ENCODE measurements around the gene EML4. TPM values are rescaled to one million over a fixed set of nuclear protein-coding genes. Genes with fewer than 3 reads are reported as not detected.

Gene EML4
- total RNA-seq, 1 experiment from 2014 or later = 107 TPM

DNA sequence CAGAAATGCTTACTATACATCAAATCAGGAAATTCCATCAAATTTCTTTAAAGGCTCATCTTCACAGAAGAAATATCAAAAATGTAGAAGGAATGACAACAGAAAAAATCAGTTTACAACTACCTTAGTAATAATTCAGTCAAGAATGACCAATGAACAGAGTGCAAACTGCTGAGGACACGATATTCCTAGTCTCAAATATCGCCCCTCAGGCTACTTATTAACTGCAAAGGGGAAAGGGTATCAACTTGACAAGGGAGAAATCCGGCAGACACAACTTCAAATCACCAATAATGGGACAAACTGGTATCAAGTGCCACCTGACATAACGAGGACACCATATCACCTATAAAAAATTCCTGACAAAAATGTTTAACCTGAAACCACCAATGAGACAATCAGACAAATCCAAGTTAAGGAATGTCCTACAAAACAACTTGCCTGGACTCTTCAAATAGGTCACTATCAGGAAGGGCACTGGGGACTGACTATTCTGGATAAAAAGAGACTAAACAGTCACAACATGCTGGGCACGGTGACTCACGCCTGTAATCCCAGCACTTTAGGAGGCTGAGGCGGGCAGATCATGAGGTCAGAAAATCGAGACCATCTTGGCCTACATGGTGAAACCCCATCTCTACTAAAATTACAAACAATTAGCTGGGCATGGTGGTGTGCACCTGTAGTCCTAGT is 179.1 kb downstream of the EML4 start:
- intact Hi-C loops (cut with micrococcal nuclease; ENCODE audit: unreplicated experiment) = no loop called here
- BruUV-seq (replicated peaks) = no TSS peak

DNA sequence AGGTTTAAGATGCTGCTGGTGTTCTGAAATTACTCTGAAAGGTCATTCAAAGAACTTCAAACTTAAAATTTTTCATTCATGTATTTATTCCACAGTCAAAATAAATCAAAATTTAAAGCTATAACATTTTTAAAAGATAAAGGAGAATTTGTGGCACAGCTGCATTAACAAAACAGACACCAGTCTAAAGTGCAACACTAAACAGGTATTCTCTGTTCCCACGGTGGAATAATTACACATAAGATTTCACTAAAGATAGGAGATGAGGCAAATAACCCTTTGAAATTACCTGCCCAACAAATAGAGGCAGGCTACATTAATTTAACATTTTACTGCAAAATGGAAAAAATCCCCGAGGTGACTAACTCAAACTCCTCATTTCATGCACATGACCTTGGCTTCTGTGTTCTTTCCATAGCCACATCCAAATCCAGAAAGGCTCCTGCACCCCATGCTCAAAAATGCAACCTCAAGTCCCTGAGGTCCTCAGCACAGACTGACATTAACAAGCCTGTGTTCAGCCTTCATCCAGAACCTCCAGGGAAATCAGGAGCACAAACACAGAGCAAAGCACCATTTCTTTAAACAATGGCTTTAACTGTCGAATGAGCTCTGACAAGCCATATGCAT is 181.4 kb downstream of the EML4 start:
- Histone ChIP-seq H3K27me3 (ENCODE audit: control insufficient read depth, insufficient read depth, low read length) (no peaks in the 10 kb centered on the region), H3K27ac (ENCODE audit: low read length) (no peak overlapping the region), H3K36me3 (ENCODE audit: control insufficient read depth, insufficient read depth, low read length) (0 out of 2 replicates have a peak, but pooled peaks cover 5% of the 10 kb centered on the region), H3K4me3 (ENCODE audit: low read depth in 2 of 2, low read length in 2 of 2) (no peak overlapping the region), H3K9me3 (ENCODE audit: control insufficient read depth, insufficient read depth, low read depth, low read length) (no peaks in the 10 kb centered on the region), H3K4me1 (ENCODE audit: control insufficient read depth, insufficient read depth, low read length) (no peaks in the 10 kb centered on the region)
- DNase-seq (ENCODE audit: low read depth, low spot score) (no peak), ATAC-seq (no peak)
- BruUV-seq (replicated peaks) = TSS peak; percentile 34
- intact Hi-C loops (cut with micrococcal nuclease; ENCODE audit: unreplicated experiment) = no loop called here
- in situ Hi-C loops (cut with HindIII; ENCODE audit: low pct_unique_long_range_greater_than_20kb, low sequenced_read_pairs) = no loop called here
- ChIA-PET POLR2A (no interaction called here), CTCF (no interaction called here)
- TF ChIP-seq, protein P1, sequence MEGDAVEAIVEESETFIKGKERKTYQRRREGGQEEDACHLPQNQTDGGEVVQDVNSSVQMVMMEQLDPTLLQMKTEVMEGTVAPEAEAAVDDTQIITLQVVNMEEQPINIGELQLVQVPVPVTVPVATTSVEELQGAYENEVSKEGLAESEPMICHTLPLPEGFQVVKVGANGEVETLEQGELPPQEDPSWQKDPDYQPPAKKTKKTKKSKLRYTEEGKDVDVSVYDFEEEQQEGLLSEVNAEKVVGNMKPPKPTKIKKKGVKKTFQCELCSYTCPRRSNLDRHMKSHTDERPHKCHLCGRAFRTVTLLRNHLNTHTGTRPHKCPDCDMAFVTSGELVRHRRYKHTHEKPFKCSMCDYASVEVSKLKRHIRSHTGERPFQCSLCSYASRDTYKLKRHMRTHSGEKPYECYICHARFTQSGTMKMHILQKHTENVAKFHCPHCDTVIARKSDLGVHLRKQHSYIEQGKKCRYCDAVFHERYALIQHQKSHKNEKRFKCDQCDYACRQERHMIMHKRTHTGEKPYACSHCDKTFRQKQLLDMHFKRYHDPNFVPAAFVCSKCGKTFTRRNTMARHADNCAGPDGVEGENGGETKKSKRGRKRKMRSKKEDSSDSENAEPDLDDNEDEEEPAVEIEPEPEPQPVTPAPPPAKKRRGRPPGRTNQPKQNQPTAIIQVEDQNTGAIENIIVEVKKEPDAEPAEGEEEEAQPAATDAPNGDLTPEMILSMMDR (IDR thresholded peaks at IDR 0.05) = no peak
- TF ChIP-seq TCF7L2 (IDR thresholded peaks at IDR 0.05; ENCODE audit: low read depth, low read length) (no peak), SIN3A (IDR thresholded peaks at IDR 0.05; ENCODE audit: borderline replicate concordance, insufficient read depth, low read depth, low read length) (no peak), POLR2AphosphoS5 (IDR thresholded peaks at IDR 0.05; ENCODE audit: low read depth, low read length) (no peak)
- TF ChIP-seq, protein P2, sequence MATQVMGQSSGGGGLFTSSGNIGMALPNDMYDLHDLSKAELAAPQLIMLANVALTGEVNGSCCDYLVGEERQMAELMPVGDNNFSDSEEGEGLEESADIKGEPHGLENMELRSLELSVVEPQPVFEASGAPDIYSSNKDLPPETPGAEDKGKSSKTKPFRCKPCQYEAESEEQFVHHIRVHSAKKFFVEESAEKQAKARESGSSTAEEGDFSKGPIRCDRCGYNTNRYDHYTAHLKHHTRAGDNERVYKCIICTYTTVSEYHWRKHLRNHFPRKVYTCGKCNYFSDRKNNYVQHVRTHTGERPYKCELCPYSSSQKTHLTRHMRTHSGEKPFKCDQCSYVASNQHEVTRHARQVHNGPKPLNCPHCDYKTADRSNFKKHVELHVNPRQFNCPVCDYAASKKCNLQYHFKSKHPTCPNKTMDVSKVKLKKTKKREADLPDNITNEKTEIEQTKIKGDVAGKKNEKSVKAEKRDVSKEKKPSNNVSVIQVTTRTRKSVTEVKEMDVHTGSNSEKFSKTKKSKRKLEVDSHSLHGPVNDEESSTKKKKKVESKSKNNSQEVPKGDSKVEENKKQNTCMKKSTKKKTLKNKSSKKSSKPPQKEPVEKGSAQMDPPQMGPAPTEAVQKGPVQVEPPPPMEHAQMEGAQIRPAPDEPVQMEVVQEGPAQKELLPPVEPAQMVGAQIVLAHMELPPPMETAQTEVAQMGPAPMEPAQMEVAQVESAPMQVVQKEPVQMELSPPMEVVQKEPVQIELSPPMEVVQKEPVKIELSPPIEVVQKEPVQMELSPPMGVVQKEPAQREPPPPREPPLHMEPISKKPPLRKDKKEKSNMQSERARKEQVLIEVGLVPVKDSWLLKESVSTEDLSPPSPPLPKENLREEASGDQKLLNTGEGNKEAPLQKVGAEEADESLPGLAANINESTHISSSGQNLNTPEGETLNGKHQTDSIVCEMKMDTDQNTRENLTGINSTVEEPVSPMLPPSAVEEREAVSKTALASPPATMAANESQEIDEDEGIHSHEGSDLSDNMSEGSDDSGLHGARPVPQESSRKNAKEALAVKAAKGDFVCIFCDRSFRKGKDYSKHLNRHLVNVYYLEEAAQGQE (IDR thresholded peaks at IDR 0.05; ENCODE audit: insufficient read depth in 1 of 2, low read depth in 2 of 2, low read length in 1 of 2) = no peak

More for the DNA sequence above, 179.1 kb downstream of the EML4 start:
- no peak for DNase-seq (ENCODE audit: low read depth, low spot score)
- in situ Hi-C loops (cut with HindIII; ENCODE audit: low pct_unique_long_range_greater_than_20kb, low sequenced_read_pairs) = no loop called here
- H3K27me3 ChIP-seq (ENCODE audit: control insufficient read depth, insufficient read depth, low read length) = no peaks in the 10 kb centered on the region
- H3K27ac ChIP-seq (ENCODE audit: low read length) = no peak overlapping the region
- H3K36me3 ChIP-seq (ENCODE audit: control insufficient read depth, insufficient read depth, low read length) = peaks cover 11% of the 10 kb centered on the region
- ChIA-PET POLR2A (no interaction called here), CTCF (no interaction called here)
- H3K9me3 ChIP-seq (ENCODE audit: control insufficient read depth, insufficient read depth, low read depth, low read length) = no peaks in the 10 kb centered on the region
- no peak overlapping the region for H3K4me3 ChIP-seq (ENCODE audit: low read depth in 2 of 2, low read length in 2 of 2)
- TF ChIP-seq SIN3A (IDR thresholded peaks at IDR 0.05; ENCODE audit: borderline replicate concordance, insufficient read depth, low read depth, low read length) = no peak
- TF ChIP-seq, protein P1 (IDR thresholded peaks at IDR 0.05) = no peak
- no peak for TF ChIP-seq TCF7L2 (IDR thresholded peaks at IDR 0.05; ENCODE audit: low read depth, low read length)
- TF ChIP-seq, protein P2 (IDR thresholded peaks at IDR 0.05; ENCODE audit: insufficient read depth in 1 of 2, low read depth in 2 of 2, low read length in 1 of 2) = no peak
- no peak for TF ChIP-seq POLR2AphosphoS5 (IDR thresholded peaks at IDR 0.05; ENCODE audit: low read depth, low read length)
- no peak for ATAC-seq
- H3K4me1 ChIP-seq (ENCODE audit: control insufficient read depth, insufficient read depth, low read length) = no peaks in the 10 kb centered on the region

Measured in Panc1 (cell line).